GM19023 (cell line): Measurements from ENCODE around the gene WDR75.
"Not testable (repeated sequence)": the region's sequence is repeated elsewhere in the genome, so short reads cannot be mapped to it uniquely, and the experiment has no call there.

Source experiments
- ATAC-seq: cut with Tn5 transposase; IDR thresholded peaks from one replicate; pipeline ENCODE4 v1.9.1; 2021; ENCODE audit warnings: mild to moderate bottlenecking, moderate library complexity; ENCODE audit not compliant: unreplicated experiment

Gene WDR75

DNA sequence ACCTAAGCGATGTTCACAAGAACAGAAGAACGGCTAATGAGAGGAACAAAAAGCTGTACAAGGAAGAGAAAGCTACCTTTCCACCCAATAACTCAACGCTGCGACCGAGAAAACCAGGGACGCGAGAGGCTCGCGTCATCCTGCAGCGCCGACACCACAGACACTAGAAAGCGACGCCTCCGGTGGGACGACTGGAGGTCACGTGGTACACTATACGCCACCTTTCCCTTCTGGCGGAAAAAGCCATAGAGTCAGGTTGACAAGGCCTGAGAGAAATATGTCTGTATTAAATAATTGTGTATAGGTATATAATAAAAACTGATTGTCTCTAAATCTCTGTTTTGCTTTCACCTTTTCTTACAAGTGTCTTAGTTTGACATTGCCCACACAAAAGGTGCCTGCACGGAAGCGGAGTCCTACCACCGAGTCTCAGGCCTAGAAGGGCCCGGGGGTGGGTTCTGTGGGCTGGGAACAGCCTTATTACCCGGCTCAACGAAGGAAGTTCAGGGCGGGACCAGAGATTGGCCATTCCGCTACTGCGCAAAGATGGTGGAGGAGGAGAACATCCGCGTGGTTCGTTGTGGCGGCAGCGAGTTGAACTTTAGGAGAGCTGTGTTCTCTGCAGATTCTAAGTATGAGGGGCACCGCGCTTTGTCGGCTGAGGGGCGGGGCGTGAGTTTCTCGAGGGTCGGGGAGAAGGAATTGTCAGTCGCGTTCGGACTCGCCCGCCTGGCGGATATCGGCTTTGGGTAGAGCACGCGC is at the start of gene WDR75:
TSS of gene WDR75 (plus strand) at position 528 of the 762 bp plus-strand sequence. CDS start at position 547, 19 bp downstream.
- ATAC-seq: peak; percentile 91

DNA sequence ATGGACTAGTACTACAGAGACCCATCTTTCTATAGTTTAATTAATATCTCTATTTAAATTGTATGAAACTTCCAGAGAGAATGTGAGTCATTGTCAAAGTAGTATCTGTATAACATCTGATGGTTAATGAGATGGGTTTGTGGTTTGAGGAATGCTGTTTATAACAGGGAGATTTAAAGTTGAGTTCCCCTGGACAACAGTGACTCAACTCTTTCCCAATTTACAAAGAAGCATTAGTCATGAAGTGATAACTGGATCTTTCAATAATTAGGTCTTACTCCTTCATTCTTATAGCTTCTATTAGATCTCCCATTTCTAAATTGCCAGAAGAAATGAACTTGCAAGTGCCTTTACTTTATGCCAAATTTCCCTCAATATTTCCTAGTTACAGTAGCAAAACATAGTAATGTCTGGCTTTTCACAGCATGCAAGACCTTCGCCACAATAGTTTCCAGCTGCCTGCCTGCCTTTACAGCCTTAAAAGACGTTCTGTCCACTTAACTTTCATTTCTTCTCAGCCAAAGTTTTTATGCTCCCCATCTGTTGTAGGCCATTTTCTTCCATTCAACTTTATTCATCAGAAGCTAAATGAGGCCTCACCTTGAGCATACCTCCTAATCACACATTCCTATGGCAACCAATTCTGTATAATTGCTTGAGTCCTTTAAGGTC is 47.7 kb upstream of the WDR75 start:
- no peak for ATAC-seq

DNA sequence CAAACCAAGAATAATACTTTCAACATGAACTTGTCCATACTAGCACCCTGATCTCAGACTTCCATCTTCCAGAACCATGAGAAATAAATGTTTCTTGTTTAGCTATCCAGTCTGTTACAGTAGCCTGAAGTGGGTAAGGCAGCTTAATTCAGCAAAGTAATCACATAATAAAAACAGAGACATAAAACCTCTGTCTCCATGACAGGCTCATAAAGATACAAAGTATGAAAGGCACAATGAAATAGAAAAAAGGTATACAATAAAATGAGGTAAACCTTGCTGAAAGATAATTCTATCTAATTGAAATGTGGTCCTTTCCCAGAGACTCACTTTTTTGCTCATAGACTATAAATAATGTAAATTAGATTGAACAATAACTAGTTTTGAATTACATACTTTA is 46.7 kb upstream of the WDR75 start:
- no peak for ATAC-seq

DNA sequence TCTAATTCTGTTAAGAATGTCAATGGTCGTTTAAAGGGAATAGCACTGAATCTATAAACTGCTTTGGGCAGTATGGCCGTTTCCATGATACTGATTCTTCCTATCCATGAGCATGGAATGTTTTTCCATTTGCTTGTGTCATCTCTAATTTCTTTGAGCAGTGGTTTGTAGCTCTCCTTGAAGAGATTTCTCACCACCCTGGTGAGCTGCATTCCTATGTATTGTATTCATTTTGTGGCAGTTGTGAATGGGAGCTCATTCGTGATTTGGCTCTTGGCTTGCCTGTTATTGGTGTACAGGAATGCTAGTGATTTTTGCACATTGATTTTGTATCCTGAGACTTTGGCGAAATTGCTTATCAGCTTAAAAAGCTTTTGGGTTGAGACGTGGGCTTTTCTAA is 38.3 kb upstream of the WDR75 start:
- ATAC-seq: no peak

DNA sequence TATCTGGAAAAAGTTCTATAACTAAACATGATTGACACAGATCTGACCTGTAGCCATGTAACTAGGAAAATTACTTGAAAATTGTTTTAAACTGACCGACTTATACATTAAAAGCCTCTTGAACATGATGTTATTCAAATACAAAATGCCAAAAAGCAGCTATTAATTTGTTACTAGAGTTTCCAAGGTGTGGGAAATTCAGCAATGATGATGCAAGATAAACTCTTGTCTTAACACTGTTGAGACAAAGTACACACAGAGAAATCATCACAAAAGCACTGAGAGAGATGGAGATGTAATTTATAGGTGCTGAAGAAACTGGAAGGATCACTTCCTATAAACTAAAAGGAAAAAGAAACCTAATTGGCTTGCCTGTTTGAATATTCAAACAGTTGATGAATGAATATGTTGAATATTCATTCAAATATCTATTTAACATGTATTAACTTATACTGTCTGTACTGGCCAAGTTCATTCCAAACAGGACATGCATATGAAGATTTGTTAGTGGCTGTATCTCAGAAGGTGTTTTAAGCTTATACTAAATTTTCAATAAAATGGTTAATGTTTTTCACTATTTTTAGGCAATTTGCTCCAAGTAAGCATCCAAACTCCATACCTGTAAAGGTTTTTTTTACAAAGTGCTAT is 34.6 kb upstream of the WDR75 start:
- no peak for ATAC-seq

DNA sequence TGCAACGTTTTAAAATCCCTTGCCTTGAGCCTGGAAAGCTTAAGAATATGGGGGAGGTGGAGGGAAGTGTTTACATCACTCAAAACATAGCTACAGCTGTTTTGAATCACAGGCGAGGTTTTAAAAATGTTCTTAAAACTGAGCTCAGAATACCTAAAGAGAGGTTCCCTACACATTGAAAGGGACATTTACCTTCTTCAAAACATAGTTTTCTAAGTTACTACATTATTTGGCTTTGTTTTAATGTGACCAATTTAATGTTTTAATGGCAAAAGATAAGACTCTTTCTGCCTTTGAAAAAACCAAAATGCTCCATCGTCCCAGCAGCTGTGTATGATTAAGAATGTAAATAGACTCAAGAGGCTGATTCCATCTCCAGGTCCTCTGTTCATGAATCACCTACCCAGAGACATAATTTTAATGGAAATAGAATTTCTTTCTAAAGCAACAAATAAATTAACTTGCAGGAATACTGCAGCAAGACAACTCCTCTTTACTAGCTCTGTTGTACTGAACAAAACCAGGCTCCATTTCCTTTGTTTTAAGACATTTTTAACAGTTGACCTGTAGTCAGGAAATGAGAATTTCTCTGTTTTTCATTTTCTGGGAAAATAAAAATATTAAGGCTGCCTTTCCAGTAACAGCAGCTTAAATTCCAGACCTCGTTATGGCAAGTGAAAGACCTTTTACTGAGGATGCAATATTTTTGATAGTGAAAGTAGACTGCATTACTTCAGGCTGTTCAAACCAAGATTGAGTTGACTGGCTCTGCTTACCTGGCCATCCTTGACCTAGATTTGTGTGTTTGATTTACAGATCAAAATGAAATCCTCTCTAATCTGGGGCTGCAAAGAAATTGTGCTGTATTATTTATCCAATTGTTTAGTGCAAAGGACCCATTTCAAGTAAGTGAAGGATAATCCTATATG is 33.7 kb upstream of the WDR75 start:
- no peak for ATAC-seq

DNA sequence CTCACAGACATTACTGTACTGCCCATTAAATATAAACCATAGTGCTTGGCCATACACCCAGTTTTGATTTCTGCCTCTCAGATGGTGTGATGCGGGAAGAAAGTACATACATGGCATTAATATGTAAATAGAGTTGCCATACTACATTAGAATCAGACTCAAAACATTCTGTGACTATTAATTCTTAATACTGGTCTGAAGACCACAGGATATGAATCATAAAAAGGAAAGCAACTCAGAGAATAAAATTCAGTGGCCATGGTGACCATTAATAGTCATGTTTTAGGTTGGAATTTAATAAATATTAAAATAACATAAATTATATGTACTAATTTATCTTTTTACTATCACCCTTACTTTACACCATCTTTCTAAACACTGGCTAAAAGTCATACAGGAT is 33.0 kb upstream of the WDR75 start:
- ATAC-seq: no peak

DNA sequence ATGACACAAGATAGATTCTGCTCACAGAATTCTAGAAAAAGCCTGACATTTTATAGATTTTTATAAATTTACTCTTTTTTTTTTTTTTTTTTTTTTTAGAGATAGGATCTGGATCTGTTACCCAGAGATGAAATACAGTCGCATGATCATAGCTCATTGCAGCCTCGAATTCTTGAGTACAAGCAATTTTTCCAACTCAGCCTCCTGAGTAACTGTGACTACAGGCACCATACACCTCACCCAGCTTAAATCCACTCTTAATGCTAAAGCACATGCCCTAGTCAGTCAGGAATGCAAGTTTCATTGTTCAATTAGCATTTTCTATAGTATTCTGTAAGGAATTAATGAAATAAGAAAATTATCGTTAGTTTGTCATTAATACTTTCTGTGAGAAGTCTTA is 32.1 kb upstream of the WDR75 start:
- ATAC-seq: no peak

DNA sequence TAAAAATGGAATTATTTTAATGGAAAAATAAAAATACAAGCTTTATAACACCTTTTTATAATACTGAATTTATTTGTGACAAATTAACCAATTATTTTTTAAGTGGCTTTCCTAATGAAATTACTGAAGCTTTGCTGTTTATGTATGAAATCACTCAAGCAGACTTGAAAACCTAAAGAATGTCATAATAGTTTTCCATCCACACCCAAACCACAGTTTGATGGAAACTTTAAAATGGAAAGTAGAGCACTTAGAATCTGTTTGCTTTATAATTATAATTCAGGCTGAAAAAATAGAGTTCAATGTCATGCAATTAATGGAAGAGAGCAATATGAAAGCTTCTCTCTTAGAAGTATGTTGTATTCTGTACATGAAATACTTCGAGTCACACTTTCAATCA is 31.6 kb upstream of the WDR75 start:
- no peak for ATAC-seq

DNA sequence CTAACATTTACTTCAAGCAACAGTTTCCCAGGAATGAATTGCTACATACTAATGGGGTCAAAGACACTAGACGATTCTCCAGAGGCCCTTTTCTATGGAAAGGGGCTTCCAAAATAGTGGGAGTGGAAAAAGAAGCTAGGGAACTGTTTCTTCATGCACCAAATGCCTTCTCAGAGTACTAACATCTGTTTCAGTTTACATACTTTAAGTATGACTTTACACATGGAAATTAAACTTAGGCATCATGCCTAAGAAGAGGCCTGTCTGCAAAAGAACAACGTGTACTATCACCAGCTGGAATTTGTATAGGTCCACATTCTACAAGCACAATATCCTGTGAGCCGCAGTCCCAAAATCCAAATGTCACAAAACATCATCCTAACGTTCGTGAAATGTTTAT is 29.4 kb upstream of the WDR75 start:
- no peak for ATAC-seq

DNA sequence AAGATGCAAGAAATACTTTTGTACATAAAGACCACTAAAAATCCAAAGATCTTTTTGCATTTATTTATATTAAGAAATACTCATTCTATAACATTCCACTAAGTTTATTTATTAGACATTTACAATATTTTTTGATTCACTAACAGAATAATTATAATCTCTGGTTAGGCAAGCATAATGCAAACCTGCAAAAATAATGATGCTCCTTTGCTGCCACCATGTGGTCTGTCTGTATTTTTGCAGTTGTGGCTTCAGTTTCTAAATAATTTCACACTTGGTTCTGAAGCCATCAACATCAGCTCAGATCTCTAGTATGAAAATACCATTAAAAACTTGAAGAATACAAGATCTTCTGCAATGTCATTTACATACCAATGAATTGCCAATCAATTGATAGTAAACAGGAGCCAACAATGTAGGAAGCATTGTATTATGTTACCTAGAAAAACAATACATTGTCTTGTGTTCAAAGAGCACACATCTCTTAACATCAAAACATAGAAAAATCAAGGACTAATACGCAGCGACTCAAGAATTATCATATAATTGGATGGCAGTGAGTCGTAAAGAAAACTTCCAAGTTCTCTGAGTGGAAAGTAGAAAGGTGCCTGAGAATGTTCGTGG is 28.8 kb upstream of the WDR75 start:
- peak; percentile 74 for ATAC-seq

DNA sequence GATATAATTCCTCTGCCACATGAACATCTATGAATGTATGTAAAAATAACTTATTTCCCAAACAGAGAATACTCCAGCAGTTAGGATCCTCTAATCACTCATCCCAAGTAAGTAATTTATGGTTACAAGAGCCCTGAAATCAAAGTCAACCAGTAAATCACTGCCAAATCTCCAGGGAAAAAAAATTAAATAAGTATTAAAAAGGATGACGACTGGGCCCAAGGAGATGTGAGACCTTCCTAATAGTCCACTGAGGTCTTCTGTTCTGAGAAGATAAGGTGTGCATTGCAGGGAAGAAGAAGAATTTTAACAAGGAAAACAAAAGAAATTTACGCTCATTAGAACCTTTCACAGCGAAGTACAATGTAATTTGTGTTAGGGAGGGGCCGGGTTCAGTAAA is 28.0 kb upstream of the WDR75 start:
- ATAC-seq: no peak

DNA sequence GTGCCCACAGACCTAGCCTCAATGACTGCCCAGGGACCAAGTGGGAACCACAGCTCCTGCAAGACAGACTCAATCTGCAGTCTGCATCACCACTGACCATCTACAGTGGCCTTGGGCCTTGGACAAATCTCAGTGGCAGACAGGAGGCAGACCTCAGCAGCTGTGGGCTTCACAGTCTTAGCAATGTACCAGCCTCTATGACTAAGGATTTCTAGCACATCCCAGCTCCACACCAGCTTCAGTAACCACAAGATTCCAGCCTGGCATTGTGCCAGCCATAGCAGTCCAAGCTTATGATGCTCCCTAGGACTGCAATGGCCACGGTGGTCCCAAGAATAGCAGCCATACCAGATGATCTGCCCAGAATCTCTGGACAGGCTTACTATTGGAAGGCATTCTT is 19.6 kb upstream of the WDR75 start:
- ATAC-seq: no peak

DNA sequence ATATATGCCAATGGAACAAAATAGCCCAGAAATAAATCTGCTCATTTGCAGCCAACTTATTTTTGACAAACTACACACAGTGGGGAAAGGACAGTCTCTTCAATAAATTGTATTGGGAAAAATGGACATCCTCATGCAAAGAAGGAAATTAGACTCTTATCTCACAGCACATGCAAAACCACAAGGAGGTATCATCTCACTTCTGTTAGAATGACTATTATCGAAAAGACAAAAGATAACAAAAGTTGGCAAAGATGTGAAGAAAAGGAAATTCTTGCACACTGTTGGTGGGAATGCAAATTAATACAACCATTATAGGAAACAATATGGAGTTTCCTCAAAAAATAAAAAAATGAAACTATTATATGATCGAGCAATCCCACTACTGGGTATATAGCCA is 16.3 kb upstream of the WDR75 start:
- no peak for ATAC-seq

DNA sequence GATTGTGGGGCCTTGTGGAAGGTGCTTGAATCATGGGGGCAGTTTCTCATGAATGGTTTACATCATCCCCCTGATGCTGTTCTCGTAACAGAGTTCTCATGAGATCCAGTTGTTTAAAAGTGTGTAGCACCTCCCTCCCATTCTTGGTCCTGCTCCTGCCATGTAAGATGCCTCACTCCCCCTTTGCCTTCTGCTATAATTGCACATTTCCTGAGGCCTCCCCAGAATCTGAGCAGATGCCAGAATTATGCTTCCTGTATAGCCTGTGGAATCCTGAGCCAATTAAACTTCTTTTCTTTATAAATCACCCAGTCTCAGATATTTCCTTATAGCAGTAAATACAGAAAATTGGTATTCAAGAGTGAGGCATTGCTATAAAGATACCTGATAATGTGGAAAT is 15.6 kb upstream of the WDR75 start:
- no peak for ATAC-seq

DNA sequence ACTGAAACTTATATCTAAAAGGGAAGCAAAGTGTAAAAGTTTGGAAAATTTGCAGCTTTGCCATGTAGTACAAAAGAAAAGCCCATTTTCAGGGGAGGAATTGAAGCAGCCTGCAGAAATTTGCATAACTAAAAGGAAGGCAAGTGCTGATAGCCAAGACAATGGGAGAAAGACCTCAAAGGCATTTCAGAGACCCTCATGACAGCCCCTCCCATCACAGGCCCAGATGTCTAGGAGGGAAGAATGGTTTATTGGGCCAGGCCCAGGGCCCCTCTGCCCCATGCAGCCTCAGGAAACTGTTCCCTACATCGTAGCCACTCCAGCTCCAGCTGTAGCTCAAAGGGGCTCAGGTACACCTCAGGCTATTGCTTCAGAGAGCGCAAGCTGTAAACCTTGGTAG is 14.4 kb upstream of the WDR75 start:
- no peak for ATAC-seq

DNA sequence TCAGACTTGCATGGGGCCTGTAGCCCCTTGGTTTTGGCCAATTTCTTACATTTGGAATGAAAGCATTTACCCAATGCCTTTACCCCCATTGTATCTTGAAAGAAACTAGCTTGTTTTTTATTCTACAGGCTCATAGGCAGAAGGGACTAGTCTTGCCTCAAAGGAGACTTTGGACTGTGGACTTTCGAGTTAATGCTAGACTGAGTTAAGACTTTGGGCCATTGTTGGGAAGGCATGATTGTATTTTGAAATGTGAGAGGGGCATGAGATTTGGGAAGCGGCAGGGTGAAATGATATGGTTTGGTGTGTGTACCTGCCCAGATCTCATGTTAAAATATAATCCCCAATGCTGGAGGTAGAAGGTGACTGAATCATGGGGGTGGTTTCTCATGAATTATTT is 13.4 kb upstream of the WDR75 start:
- ATAC-seq: no peak

DNA sequence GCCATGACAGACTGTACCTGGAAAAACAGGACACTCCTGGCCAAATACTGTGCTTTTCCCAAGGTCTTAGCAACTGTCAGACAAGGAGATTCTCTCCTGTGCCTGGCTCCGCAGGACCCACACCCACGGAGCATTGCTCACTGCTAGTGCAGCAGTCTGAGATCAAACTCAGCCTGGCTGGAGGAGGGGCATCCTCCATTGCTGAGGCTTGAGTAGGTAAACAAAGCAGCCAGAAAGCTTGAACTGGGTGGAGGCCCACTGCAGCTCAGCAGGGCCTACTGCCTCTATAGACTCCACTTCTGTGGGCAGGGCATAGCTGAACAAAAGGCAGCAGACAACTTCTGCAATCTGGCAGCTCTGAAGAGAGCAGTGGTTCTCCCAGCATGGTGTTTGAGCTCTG is 10.8 kb upstream of the WDR75 start:
- ATAC-seq: not testable (repeated sequence)

DNA sequence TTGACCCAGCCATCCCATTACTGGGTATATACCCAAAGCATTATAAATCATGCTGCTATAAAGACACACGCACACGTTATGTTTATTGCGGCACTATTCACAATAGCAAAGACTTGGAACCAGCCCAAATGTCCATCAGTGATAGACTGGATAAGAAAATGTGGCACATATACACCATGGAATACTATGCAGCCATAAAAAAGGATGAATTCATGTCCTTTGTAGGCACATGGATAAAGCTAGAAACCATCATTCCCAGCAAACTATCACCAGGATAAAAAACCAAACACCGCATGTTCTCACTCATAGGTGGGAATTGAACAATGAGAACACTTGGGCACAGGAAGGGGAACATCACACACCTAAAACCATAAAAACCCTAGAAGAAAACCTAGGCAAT is 5.5 kb upstream of the WDR75 start:
- ATAC-seq: not testable (repeated sequence)

DNA sequence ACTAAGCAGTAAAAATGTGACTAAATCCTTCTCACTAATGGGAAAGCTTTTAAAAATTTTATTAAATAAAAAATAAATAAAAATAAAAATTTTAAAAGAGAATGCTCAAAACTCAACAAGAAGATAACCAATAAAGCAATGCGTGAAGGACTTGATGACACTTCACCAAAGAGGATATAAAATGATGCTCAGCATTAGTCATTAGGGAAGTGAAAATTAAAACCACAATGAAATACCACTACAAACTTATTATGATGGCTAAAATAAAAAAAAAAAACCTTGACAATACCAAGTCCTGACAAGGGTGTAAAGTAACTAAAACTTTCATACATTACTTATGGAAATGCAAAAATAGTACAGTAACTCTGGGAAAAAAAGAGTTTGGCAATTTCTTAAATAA is 3.3 kb upstream of the WDR75 start:
- no peak for ATAC-seq

DNA sequence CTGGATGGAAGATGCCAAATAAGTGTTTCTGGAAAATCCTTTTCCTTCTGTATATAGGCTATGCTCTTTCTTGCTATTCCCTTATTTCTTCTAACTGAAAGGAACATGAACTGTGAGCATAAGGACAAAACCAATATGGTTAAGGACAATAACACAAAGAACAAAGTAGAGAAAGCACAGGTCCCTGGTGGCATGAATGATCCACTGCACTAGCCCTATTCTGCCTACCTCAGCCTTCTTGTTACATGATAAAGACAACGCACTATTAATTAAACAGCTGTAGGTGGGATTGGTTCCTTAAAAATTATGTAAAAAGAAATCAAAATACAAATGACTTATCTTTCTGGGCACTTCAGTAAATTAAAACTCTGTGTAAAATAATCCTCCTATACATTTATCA is 1.9 kb upstream of the WDR75 start:
- ATAC-seq: no peak
